ENCODE measurements around the gene UPB1.

The UPB1 gene

DNA sequence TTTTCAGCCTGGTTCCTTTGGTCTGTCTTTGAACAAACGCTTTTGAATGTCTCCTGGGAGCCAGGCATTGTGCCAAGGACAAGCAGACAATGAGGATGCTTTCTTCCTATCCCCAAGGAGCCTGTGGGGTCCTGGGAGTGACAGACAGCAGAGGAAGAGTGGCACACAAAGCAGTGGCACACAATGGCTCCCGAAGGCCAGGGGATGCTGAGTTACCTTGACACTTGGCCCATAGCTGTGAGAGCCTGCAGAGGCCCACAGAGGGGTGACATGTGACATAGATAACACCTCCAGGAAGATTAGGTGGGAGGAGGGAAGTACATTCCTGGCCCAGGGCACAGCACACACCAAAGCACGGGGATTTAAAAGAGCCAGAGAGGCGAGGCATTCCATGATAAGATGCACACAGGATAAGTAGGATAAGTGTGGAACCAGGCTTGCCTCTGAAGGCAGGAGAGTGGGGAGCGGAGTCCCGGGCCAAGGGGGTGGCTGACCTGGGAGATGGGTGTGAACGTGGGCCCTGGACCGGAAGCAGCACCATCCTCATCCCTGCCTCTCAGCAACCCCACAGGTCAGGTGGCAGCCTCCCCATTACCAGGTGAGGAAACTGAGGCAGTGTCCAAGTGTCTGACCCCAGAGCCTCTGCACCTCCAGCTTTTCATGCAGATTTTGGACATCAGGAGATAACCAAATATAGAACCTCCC lies 6.3 kb downstream of the UPB1 start:
- no peak overlapping the region for H2AFZ ChIP-seq
- H3K36me3 ChIP-seq (ENCODE audit: control insufficient read depth, insufficient read depth, low read length), result no peaks in the 10 kb centered on the region
- H3K79me2 ChIP-seq, result no peaks in the 10 kb centered on the region
- no peak overlapping the region for H3K9ac ChIP-seq
- TF ChIP-seq, protein P1, sequence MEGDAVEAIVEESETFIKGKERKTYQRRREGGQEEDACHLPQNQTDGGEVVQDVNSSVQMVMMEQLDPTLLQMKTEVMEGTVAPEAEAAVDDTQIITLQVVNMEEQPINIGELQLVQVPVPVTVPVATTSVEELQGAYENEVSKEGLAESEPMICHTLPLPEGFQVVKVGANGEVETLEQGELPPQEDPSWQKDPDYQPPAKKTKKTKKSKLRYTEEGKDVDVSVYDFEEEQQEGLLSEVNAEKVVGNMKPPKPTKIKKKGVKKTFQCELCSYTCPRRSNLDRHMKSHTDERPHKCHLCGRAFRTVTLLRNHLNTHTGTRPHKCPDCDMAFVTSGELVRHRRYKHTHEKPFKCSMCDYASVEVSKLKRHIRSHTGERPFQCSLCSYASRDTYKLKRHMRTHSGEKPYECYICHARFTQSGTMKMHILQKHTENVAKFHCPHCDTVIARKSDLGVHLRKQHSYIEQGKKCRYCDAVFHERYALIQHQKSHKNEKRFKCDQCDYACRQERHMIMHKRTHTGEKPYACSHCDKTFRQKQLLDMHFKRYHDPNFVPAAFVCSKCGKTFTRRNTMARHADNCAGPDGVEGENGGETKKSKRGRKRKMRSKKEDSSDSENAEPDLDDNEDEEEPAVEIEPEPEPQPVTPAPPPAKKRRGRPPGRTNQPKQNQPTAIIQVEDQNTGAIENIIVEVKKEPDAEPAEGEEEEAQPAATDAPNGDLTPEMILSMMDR (IDR thresholded peaks at IDR 0.05), result no peak
- H3K27ac ChIP-seq, result no peak overlapping the region
- no peak overlapping the region for H3K4me3 ChIP-seq (ENCODE audit: low read depth, low read length)
- no peaks in the 10 kb centered on the region for H3K4me1 ChIP-seq
- no peaks in the 10 kb centered on the region for H3K27me3 ChIP-seq (ENCODE audit: control insufficient read depth, insufficient read depth, low read length)
- H3K9me3 ChIP-seq (ENCODE audit: control insufficient read depth, low read length), result no peaks in the 10 kb centered on the region
- H3K4me2 ChIP-seq (ENCODE audit: low read length), result no peak overlapping the region

DNA sequence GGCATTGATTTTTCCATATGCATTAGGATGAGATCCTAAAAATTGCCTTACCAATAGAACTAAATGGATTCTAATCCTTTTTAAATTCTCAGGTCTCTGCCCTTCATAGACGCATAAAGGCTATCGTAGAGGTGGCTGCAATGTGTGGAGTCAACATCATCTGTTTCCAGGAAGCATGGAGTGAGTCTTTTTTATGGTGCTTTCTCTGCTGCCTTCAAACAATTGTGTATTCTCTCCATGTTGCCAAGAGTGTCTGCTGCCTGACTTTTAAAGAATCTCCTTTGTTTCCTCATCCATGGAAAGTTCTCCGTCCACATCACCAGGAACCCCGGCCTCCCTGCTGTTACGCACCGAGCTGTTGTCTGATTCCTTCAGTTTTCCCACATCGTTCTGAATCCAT lies 6.9 kb downstream of the UPB1 start:
- TF ChIP-seq, protein P1 (IDR thresholded peaks at IDR 0.05), result no peak

DNA sequence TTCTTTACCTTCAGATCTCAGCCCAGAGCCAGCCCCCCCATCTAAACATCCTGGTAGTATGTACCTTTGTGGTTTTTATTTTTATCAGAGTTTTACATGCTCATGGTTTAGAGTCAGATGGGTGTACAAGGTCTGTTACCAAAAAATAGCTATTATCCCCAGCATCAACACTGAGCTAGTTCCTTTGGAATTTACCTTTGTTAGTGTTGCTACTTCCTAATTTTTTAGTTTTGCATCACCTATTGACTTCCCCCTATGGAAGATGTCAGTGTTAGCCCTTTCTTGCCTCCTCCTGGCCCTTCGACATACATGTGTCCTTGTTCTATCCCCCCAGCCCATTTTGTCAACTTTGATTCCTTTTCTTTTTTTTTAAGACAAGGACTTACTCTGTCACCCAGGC lies 7.4 kb downstream of the UPB1 start:
- H3K4me3 ChIP-seq (ENCODE audit: low read depth, low read length), result no peak overlapping the region
- no peaks in the 10 kb centered on the region for H3K4me1 ChIP-seq
- TF ChIP-seq, protein P1 (IDR thresholded peaks at IDR 0.05), result no peak

More for the DNA sequence above, 6.9 kb downstream of the UPB1 start:
- H2AFZ ChIP-seq, result no peak overlapping the region
- H3K36me3 ChIP-seq (ENCODE audit: control insufficient read depth, insufficient read depth, low read length), result no peaks in the 10 kb centered on the region
- no peak overlapping the region for H3K4me2 ChIP-seq (ENCODE audit: low read length)
- no peak overlapping the region for H3K4me3 ChIP-seq (ENCODE audit: low read depth, low read length)
- H3K27ac ChIP-seq, result no peak overlapping the region
- no peaks in the 10 kb centered on the region for H3K4me1 ChIP-seq
- no peaks in the 10 kb centered on the region for H3K27me3 ChIP-seq (ENCODE audit: control insufficient read depth, insufficient read depth, low read length)
- no peaks in the 10 kb centered on the region for H3K9me3 ChIP-seq (ENCODE audit: control insufficient read depth, low read length)
- no peak overlapping the region for H3K9ac ChIP-seq
- H3K79me2 ChIP-seq, result no peaks in the 10 kb centered on the region

DNA sequence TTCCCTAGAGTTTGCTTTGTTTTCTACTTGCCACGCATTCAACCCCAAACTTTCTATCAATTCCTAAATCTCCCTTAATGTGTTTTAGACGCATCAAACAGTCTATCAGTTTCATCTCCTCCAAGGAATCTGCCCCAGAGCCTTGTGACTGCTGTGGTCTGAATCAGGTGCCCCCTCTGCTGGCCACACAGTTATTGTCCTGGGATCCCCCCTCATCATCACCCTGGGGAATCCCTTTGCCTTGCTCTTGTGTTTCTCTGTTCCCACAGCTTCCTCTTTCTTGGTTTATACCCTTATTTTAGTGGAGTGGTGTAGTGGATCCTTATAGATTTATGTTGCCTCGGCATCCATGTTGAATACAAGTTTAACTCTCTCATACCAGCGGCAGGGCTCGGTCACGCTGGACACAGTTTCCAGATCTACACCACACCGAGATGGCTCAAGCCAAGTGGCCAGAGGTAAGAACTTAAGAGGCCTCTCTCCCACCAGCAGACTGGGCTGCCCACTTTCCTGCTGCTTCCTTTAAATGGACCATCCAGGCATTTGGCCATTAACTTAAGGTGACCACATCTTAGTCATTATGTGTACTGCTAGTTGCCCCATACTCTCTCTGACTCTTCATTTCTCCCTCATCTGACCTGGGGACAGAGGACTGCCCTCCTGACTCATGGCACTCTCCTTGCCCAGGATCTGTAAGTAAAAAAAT lies 8.2 kb downstream of the UPB1 start:
- no peaks in the 10 kb centered on the region for H3K9me3 ChIP-seq (ENCODE audit: control insufficient read depth, low read length)
- no peak overlapping the region for H3K9ac ChIP-seq
- H3K27ac ChIP-seq, result no peak overlapping the region
- H3K4me1 ChIP-seq, result no peaks in the 10 kb centered on the region
- no peaks in the 10 kb centered on the region for H3K36me3 ChIP-seq (ENCODE audit: control insufficient read depth, insufficient read depth, low read length)
- no peaks in the 10 kb centered on the region for H3K27me3 ChIP-seq (ENCODE audit: control insufficient read depth, insufficient read depth, low read length)
- no peaks in the 10 kb centered on the region for H3K79me2 ChIP-seq
- no peak overlapping the region for H2AFZ ChIP-seq
- no peak overlapping the region for H3K4me2 ChIP-seq (ENCODE audit: low read length)
- H3K4me3 ChIP-seq (ENCODE audit: low read depth, low read length), result no peak overlapping the region
- TF ChIP-seq, protein P1 (IDR thresholded peaks at IDR 0.05), result peak; percentile 29

More for the DNA sequence above, 7.4 kb downstream of the UPB1 start:
- H3K9ac ChIP-seq, result no peak overlapping the region
- H3K27me3 ChIP-seq (ENCODE audit: control insufficient read depth, insufficient read depth, low read length), result no peaks in the 10 kb centered on the region
- no peak overlapping the region for H2AFZ ChIP-seq
- H3K36me3 ChIP-seq (ENCODE audit: control insufficient read depth, insufficient read depth, low read length), result no peaks in the 10 kb centered on the region
- H3K79me2 ChIP-seq, result no peaks in the 10 kb centered on the region
- H3K4me2 ChIP-seq (ENCODE audit: low read length), result no peak overlapping the region
- H3K27ac ChIP-seq, result no peak overlapping the region
- H3K9me3 ChIP-seq (ENCODE audit: control insufficient read depth, low read length), result no peaks in the 10 kb centered on the region
